CD4-positive, alpha-beta T cell treated with Interleukin-17A for 4 hours (primary cell): ENCODE results near the gene PLEKHA7.

Experiments used
- DNase-seq: peaks from one replicate; pipeline ENCODE4 v3.0.0-alpha.2; 2020; ENCODE audit warnings: mixed read lengths

The PLEKHA7 gene

DNA sequence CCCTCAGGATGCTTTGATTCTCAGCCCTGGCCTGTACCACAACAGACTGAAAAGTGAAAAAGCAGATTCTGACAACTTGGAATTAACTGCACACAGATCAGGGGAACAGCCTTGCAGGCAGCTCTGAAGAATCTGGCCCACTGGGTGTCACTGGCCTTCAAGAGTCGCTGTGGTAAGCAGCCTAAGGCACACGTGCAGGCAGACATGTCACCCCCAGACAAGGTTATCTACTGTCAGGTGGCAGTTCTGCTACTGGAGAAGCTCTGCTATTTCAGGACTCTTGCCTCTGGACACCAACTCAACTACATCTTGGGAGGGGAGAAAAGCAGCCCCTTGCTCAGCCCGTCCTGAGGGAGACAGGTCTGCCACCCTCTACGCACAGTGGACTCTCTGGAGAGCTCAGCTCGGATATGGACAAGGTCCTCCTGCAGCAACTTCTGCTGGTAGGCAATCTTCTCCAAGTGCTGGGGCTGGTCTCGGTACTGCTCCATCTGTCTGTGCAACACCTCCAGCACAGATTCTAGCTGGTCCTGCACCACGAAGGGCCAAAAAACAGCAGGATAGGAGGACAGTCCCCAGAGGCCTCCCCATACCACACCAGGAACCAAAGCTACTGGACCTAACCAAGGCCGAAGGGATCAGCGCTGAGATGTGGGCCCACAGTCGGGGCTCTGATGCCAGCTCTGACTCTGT, 212.8 kb downstream of the PLEKHA7 start:
- no peak for DNase-seq

DNA sequence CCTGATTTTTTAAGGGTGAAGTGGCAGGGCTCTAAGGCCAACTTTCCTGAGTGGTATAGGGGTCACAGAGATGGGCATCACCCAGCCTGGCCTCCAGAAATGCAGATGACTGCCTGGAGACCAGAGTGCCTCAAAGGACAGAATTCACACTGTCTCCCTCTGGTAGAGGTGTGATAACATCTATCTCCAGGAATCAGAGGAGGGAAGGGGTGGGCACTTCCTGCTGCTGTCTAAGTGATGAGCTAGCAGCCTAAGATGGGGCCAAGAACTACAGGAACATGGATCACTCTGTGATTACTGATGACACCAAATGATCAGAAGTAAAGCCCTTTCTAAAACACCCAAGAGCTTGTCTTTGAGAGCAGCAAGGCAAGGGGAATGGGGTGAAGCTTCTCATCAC, 213.8 kb downstream of the PLEKHA7 start:
- DNase-seq: no peak

DNA sequence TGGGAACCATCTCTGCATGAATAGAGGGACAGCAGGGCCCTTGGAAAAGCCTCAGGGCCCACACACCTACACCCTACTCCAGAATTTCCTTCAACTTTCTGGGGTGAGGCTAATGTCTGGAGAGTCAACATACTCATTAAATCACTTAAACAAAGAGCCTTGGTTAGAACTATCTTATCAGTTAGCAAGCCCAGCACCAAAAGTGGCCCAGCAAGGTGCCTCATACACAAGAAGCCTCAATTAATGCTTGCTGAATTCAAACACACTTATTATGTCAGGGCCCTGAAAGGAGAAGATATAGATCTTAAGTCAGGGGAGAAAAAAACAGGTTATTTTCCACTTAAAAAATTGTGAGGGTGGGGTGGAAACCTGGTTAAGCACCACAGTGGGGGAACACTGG, 214.3 kb downstream of the PLEKHA7 start:
- DNase-seq: no peak

DNA sequence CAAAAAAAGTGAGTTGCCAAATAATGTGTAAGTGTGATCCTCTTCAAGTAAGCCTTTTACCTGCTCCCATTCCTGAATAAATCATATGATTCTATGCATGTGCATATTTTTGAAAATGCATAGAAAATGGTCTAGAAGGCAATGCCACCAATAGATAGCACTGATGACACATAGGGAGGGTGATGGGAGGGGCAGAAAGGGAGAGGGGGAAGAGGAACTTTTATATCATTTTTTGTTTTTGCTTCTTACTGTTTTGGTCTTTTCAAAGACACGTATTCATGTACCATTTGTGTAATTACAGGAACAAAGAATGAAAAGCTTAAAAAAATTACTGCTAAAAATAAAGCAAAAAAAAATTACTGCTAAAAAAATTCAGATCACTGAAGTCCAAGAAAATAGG, 215.0 kb downstream of the PLEKHA7 start:
- DNase-seq: no peak

DNA sequence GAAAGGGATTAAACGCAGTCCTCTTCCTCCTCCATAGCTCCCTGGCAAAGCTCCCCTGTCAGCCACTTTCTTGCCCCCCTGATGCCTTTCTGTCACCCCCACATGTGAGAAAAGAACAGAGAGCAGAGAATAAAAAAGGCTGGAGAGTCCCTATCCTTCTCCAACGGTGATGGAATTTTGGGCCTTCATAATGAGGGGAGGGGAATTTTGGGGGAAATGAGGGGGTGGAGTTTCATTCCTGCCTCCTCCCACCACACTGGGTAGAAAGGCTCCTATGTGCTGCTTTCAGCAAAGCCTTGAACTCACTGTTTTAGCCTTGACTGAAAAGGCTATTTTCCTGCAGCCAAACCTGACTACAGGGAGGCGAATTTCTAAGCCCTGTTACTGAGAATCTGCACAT, 216.4 kb downstream of the PLEKHA7 start:
- no peak for DNase-seq

DNA sequence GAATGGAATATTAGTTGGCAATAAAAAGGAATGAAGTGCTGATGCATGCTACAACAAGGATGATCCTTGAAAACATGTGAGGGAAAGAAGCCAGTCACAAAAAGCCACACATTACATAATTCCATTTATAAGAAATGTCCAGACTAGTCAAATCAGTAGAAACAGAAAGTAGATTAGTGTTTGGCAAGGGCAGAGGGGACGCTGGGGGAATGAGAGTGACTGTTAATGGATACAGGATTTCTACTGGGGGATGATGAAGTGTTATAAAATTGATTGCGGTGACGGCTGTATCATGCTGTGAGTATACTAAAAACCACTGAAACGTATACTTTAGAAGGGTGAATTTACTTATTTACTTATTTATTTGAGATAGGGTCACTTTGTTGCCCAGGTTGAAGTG, 217.9 kb downstream of the PLEKHA7 start:
- no peak for DNase-seq

DNA sequence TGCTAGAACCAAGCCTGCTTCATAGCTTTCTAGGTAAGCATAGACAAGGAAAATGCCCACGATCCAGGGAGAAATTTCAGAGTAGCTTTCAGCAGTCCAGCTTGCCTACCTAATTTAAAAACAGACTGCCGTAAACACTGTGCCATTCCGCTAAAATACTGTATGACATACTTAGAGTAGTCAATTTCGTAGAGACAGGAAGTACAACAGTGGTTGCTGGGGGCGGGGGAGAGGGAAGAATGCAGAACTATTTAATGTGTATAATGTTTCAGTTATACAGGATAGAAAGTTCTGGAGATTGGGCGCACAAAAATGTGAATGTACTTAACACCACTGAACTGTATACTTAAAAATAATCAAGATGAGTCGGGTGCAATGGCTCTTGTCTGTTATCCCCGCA, 219.1 kb downstream of the PLEKHA7 start:
- DNase-seq: peak; percentile 18

DNA sequence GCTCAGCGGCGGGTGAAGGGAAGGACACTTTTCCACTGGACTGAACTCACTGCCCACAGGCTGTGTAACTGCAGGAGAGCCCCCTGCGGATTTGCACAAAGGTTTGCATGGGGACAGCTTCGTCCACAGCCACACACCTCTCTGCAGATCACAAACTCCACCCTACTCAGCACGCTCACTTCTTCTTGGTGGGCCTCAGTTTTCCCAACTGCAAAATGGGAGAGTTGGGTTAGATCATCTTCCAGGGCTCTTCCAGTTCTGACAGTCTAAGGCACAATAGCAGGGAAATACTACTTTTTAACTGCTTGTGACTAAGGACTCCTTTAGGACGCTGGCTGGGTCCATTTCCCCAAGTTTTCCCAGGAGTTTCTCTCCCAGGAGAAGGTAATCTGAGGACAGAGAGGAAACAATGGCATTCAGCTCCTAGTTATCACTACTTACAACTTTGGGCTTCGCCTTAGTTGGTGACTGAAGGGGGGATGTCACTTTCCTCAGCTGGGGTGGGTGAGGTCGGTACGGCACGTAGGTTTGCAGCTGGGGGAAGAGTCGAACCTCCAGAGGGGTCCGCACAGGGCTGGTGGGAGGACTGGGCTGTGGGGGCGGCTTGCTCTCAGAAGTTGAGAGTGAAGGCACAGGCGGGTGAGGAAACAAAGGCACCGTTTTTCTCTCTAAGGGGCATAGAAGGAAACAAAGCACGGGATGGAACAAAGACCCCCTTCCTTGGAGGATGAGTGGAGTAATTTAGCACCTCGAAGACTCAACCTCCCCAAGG, 220.0 kb downstream of the PLEKHA7 start:
- DNase-seq: no peak

DNA sequence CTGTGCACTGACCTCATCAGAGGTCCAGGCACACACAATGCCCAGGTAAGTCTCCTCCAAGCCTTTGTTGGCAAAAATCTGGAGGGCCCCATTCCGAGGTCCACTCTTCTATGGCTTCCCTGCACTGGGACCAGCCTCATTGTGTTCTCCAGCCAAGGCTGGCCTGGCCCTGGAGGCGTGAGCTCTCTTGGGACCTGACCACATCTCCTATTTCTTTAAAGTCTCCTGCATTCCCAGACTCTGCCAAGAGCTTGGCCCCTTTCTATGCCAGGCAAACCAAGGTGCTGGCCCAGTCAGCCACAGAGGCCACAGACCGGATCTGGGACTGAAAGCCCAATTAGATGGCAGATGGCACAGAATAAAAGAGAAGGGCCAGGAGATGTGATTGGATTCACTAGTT, 220.7 kb downstream of the PLEKHA7 start:
- DNase-seq: no peak

DNA sequence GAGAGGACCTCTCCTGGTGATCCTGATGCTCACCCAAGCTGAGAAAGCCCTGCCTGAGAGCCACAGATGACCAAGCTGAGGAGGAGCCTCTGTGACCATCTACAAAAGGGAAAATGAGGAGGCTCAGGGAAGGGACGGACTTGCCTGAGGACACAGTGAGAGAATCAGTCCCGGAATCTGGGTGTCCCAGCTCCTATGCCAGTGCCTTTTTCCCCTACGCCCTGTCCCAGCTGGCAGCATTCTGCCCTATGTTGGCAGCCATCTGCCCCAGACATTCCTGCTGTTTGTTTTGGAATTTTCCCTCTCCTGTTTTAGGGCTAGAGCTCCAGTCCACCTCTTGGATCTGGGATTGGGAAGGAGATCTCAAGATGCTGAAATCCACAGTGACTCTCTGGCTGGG, 221.2 kb downstream of the PLEKHA7 start:
- DNase-seq: no peak

DNA sequence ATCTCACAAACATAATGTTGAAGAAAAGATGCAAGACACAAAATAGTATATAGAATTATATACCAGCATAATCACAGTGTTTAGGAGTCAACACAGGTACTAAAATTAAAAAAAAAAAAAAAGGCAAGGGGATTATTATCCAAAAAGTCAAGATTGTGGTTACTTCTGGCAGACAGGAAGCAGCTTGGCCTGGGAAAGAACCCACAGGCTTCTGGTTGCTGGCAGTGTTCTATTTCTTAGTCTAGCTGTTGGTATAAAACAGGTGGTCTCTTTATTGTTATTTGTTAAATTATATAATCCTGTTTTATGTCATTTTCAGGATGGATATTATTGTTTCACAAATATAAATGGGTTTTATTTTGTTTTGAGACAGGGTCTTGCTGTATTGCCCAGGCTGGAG, 221.8 kb downstream of the PLEKHA7 start:
- no peak for DNase-seq

DNA sequence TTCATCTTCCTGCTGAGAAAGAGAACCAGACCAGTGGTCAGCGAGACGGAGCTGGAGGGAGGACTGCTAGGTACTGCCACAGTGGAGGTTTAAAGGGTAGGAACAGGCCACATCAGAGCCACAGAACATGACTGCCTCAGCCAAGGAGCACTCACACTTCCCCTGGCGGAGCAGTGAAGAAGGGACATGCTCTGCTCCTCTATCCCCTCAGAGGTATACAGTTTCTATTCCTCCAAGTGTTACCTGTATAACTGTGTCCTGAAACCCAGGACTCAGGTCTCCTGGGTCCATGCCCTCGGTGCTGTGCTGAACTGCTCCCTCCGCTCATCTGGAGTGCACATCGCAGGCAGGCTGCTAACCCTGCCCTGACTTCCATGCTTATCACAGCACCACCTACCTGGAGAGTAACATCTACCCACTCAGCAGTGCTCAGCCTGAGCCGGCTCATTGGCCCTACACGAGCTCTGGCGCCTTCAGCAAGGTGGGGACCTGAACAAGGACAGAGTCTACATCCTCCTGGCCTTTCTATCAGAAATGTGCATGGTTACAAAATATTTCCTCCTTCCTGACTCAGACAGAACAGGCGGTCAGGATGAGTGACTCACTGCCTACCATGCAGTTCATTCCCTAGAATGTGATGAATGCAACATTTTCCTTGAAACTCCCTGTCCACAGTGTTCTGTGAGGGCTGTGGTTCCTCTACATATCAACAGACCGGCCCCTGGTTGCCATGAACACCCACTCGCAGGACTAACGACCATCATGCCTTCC, 222.8 kb downstream of the PLEKHA7 start:
- no peak for DNase-seq

DNA sequence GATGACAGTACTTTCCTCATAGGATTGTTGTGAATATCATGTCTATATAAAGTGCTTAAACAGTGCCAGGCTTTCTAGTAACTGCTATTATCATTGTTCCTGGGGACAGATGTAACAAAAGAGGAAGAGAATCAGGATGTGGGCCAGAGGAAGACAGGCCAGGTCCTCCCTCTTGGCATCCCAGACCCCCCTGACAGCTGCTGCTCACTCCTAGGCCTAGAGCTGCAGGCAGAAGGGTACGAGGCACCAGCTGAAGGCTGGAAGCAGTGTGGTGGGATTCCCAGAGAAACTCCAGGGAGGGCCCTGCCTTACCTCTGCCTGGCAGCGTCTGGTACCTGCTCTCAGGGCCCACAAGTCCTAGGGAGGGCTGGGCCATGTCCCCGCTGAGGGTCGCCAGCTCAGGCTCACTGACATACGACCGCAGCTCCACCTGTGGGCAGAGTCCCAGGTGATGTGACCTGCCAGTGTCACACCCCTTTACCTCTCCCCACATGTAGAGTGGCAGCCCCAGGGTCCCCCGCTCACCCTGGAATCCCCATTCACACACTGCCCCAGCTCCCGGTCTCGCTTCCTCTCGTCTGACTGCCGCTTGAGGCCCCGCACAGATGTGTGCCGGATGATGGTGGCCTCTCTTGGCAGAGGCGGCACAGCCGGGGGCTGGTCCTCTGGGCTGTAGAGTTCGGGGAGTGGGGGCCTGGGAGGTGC, 223.6 kb downstream of the PLEKHA7 start:
- no peak for DNase-seq

DNA sequence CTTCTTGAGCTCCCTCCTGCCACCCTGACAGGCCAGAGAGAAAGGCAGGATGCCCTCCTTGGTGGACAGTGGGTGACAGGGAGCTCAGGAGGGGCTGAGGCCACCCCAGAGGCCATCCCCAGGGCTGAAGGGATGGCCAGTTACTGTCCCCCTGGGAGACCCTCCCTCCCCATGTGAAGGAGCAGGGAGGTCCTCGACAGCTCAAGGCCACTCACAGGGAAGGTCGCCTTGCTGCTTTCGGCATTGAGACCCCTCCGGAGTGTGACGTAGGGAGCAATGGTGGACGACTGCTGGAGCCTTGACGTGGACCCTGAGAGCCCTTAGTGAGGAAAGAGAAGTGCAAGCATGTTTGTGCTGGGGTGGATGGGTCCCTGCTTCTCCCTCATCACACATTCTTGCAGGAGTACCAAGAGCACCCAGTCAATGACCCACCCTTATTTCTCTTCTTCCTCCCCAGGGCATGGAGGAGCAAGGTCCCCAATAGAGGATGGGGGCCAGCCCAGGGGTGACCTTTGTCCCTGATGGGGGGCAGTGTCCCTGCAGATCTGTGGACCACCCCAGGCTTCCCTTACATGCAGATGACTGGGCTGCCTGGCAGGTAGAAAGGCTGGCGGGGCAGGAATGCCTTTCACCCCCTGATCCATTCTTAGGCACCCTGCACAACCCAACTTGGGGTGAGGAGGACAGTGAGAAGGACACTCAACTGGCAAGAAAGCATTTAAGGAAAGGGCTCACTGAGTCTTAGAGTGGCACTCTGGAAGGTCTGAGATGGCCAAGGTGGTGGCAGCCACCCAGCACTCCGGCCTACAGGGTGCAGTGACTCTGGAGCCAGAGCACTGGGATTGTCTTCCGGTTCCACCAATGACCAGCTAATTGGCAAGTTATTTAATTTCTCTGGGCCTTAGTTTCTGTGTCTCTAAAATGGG, 224.4 kb downstream of the PLEKHA7 start:
- no peak for DNase-seq

DNA sequence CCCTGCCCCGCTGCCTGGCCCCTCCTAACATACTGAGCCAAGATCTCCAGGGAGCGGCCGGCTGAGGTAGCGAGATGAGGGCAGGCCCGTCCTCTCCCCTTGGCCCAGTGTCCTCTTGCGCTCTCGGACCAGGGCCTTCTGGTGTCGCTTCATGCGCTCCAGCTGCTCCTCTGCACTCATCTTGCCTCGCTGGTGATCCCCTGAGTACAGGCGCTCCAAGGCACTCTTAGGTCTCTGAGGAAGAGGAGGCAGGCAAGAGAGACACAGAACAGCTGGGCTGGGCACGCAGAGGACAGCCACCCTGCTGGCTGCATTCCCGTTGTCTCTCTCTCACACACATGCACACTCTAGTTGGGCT, 225.2 kb downstream of the PLEKHA7 start:
- no peak for DNase-seq

DNA sequence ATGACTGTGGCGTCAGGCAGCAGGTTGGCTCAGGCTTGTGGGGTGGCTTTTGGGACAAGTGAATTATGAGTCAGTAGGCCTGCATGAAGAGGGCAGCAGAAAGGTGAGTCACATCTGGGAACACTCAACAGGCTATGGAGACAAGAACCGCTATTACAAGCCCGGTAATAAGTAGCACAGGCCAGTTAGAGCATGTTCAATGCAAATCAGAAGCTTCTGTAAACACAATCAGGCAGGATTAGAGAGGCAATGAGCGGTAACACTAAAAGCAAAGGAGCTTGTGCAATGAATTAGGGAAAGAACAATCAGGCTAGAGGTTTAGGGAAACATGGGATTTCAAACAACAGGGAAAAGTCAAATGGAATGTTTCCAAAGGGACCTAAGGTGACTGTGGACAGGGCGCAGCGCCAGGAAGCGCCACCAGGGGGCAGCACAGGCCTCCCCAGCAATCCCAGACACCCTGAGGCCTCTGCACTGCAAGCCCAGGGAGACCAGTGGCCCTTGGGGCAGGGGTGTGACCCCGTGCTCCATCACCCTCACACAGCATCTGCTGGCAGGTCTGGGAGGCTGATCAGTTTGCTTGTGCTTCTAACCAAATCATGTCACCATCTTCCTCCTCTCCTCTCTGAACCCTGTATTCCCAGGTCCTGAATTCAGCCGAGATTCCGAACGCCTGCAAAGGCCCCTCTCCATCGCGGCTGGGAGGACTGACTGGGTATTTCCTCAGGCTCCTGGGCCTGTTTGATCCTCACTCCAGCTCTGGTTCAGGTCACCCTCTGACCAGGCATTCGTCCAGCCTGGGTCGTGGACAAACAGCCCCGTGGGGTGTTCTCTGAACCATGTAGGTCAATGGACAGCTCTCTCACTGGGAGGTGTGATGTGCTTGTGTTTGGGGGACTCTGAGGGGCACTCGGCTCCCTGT, 225.8 kb downstream of the PLEKHA7 start:
- DNase-seq: peak; percentile 64

DNA sequence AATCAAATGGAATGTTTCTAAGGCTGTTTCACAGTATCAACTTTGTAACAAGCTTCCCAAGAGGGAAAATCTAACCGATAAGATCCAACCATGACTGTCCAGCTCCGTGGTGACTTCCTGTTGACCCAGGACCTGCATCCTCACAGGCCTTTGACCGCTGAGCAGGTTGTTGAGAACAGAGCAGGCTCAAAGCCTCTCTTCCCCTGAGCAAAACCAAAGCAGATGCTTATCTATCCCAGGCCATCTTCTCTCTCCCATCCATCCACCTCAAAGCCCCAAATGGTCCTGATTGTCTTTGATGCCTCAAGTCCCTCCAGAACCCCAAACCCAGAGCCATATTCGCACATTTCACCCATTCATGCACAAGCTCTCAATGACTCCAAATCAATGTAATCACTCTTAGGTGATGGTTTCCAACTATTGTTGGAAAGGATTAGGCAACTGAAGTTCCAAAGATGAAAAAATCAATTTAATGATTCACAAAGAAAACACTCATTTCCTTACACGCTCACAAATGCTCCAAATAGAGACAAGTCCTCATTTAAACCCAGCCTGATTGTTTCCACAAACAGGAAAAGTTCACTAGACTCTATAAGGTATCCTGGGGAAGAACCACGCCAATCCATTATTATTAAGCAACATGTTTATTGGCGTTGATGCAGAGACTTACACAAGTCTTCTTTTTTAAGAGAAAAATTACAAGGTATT, 227.0 kb downstream of the PLEKHA7 start:
- DNase-seq: no peak

DNA sequence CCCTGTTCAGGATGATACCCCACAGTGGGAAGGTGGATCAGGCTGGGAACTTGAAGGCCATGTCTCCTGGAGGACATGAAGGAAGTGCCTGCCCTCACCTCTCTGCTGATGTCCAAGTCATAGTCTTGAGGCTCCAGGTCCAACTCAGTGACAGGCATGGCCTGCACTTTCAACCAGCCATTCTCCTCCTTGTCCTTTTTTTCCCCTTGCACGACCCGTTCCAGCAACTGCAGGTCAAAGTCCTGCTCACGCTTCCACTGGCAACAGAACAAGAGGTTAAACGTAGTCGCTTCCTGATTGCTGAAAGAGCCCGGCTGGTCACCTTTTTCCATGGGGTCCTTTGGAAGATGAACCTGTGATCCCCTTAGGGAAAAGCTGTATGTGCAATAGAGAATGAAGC, 228.1 kb downstream of the PLEKHA7 start:
- DNase-seq: no peak

DNA sequence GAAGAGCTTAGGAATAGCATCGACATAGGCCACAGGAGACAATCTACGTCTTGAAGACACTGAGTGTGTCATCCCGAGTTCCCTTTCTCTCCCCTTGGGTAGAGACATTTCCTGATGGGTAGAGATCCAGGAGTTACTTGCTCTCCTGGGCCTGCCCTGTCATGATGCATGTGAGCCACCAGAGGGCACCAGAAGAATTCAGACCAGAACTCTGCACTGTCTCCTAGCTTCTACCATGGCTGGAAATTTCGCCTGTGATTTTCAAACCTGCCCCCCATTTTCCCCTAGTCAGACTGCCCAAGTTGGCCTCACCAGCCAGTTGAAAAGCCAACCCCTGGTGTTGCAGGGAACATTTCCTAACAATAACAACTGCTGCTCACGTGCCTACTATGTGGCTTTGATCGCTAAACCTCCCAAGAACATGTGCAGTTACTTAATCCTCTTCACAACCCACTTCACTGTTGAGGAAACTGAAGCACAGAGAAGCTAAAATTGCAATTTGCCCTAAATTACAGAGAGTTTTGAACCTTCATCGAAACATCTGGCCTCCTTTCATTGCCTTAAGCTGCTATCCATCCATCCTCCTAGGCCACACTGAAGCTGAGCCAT, 228.6 kb downstream of the PLEKHA7 start:
- peak; percentile 62 for DNase-seq

DNA sequence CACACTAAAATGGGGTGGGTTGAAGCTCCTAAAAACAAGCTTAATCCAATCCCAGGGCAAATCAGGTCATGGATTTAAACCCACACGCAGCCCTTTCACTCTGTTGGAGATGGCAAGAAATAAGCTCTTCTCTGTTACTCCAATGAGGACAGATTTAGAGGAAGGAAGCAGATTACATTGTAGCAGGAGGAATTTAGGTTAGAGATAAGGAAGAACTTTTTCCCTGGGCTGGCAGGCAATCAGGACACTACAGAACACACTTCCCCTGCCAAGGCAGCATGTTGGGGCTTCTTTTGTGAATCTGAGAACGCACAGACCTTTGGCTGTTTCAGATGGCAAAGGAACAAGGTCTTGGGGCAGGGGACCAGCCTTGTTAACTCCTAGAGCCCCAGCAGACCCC, 229.5 kb downstream of the PLEKHA7 start:
- no peak for DNase-seq
